Activated CD4-positive, alpha-beta T cell treated with anti-CD3 and anti-CD28 coated beads, Interleukin-2, amount 50 U/mL, for 24 hours (primary cell): Measurements from ENCODE around the gene CCNH.

Source experiments
- DNase-seq, 2 donors: peaks; one replicate each; pipeline ENCODE4 v3.0.0-alpha.2; 2020; ENCODE audit warnings: low read depth in 1 of 2, low spot score in 1 of 2

CCNH gene

DNA sequence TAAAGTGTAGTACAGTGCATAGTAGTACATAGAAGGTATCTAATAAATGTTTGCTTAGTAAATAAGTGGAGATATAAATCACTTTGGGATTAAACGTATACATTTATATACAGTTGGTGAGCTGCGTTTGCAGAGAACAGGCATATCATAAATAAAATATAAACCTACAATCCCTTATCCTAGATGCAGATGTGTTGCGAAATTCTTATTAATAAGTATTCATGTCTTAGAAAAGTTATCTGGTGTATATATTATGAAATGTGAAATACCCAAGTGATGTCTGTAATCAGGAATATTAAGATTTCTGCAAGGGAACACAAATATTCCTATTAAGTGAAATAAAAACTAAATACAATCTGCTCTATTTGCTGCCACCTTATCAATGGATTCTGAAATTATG lies 8.8 kb downstream of the CCNH start:
- DNase-seq, result no peak

DNA sequence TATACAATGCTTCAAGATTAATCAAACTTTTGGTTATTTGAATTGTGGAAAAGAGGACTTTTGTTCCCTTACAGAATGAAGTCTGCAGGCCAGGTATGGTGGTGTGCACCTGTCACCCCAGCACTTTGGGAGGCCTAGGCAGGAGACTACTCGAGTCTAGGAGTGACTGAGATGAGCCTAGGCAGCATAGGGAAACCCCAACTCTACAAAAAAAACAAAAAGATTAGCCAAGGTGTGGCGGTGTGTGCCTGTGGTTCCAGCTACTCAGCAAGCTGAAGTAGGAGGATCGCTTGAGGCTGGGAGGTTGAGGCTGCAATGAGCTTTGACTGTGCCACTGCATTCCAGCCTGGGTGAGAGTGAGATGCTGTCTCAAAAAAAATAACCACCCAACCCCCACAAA lies 9.3 kb downstream of the CCNH start:
- no peak for DNase-seq

GRCh38 chr5:87401626-87402025 lies 11.1 kb downstream of the CCNH start:
- DNase-seq, result no peak

- DNase-seq, result no peak
Measured at GRCh38 chr5:87400305-87400899, 12.3 kb downstream of the CCNH start.

DNA sequence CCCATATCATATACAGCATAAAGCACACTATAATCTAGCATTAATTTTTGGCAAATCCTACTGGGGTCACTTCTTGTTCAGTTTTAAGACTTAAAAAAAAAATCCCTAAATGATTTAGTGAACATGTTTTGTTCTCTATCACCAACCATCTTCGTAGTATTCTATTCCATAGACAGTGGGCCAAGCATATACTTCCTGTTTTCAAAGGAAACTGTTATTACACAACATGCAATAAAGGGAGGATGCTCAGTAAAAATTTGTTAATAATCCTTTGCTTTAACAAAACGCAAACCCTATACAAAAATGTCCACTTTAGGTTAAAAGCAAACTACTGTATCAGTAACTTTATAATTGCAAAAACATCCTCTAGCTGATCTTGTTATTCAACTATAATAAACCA lies 13.0 kb downstream of the CCNH start:
- no peak for DNase-seq

DNA sequence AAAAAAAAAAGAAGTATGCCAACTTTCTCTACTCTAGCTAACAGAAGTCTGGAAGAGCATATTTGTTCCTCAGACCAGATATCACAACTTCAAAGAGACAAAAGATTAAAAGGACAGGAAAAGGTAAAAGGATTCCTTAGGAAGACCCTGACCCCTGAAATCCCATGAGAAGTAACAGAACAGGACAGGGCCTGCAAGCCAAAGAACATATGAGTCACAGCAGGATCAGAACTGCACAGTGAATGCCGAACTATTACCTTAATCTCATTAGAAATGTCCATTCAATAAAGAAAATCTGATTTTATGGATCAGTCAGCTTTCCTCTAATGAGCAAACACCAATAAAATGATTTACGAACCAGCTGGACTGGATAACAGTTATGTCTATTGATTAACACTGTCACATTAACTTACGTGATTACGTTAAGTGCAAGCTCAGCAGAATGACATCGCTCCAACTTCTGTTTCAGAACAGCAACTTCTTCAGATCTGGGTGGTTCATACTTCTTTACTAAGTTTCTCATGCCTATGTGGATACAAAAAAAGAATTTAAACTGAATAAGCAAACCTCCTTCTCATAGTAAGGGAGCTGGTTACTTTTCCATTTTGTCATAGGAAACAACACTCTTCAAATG lies 13.6 kb downstream of the CCNH start:
- DNase-seq, result no peak

- DNase-seq, result no peak
Measured at GRCh38 chr5:87394411-87395165, 18.1 kb downstream of the CCNH start.

- DNase-seq, result no peak
Measured at GRCh38 chr5:87393331-87393730, 19.4 kb downstream of the CCNH start.

DNA sequence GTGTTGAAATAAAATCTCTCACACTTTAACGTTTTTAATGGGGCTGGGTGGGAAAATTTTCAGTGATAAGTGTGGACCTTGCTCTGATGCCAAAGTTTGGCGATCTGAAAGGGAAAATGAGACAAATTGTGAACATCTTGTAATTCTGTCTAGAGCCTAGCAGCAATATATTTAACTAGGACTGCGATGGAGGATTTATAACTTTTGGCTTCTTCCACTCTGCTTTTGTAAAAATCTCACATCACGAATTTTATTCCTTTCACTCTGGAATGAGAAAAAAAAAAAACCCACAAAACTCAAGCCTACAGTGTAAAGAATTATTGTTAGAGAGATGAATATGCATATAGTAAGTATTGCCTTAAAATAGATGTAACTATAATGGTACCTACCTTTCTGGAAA lies 19.9 kb downstream of the CCNH start:
- DNase-seq, result no peak

- no peak for DNase-seq
Measured at GRCh38 chr5:87392170-87392569, 20.6 kb downstream of the CCNH start.

GRCh38 chr5:87390576-87391199 lies 22.0 kb downstream of the CCNH start:
- DNase-seq, result no peak

- no peak for DNase-seq
Measured at GRCh38 chr5:87390075-87390474, 22.7 kb downstream of the CCNH start.

DNA sequence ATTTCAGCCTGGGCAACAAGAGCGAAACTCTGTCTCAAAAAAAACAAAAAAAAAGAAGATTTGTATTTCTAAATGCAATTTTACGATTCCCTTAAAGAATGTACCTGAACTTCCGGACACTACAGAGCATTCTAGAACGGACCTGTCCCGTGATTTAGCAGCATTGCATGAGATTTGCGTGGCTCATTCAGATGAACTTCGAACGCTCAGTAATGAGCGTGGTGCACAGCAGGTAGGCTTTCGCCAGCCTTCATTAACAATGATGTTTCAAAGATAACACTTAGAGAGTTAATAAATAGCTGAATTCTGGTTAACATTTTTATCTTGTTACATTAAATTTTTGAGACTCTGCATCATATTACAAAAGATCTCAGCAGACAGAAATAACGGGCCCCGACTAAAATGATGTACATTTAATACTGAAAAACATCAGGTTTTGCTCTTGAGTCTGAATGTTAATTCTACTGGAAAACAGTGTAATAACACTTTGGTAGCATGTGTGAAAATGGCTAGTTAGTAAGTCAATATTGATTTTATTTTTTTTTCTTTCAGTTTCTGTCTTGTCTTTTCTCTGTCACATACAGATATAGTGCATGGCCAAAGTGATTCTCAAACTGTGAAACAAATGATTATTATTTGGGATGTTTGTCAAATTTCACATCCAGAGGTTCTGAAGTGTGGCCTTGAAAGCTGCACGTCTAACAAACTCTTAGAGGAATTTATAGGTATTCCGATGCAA lies 23.3 kb downstream of the CCNH start:
- no peak for DNase-seq

GRCh38 chr5:87388129-87388528 lies 24.6 kb downstream of the CCNH start:
- DNase-seq, result no peak

GRCh38 chr5:87385802-87386201 lies 26.9 kb downstream of the CCNH start:
- no peak for DNase-seq

DNA sequence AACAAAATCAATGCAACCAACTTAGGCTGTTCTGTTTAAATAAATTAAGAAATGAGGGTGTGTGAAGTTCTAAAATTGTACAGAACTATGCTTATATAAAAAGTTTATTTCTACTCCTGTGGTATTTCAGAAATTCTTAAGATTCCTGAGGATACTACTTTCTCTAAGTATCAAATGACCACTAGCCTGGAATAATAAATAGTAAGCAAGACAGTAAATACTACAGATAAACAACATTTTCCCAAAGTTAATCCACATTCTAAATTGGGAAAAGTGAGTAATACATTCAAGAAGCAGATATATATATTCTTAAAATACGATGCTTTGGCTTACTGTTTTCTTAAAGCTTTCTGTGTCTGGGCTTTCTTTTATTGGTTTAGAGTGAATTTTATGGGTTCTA lies 29.5 kb downstream of the CCNH start:
- no peak for DNase-seq

DNA sequence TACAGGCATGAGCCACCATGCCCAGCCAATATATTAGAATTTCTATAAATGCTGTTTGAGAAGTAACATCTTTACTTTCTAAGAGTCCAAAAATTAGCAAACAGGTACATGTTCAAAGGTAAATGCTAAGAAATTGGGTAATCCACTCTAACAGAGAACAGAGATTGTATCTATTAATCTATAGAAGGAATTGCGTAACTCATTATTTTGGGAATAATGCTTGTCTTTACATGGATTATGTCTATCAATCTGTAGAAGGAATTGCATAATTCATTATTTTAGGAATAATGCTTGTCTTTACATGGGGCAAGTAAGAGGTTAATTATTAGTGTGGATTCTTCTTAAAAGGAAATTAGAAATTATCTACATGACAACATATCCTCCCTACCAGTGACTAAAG lies 30.5 kb downstream of the CCNH start:
- no peak for DNase-seq

GRCh38 chr5:87372705-87373104 lies 40.0 kb downstream of the CCNH start:
- DNase-seq, result no peak

- DNase-seq, result no peak
Measured at GRCh38 chr5:87369431-87369830, 43.3 kb downstream of the CCNH start.

DNA sequence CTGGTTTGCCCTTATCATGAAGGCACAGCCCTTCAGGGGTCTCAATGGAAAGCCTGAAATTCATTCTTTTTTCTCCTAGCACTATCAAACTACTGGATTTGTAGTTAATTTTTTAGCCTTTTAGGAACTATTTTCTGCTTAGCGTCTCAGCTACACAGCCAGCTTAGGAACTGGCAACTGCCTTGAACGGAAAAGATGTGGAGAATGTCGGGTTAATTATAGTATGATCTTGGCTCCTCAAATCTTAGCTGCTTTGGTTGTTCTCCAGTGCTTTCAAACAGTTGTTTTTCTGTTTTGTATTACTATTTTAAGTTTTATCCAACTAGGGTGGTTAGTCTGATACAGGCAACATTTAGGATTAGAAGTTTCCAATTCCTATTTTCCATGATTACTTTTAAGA lies 44.1 kb downstream of the CCNH start:
- no peak for DNase-seq

DNA sequence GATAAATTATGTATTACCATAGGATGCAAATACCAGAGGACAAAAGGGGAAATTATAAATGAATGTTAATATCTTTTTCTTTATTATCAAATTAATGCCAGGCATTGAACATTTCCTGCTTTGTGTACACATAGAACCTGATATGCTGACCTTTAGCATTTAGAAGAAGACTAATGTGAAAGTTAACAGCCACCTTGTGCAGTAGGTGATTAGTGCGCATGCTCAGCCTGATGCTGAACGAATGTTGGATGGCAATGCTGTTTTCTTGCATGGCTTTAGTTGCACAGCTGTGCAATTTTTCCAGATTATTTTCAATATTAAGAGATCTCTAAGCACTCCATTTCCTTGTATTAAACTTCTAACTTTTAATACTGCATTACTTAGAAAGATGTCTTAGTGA lies 45.5 kb downstream of the CCNH start:
- no peak for DNase-seq
